VCaP (cell line): ENCODE measurements around the gene PTPRQ.
"Not testable (repeated sequence)": the region's sequence is repeated elsewhere in the genome, so short reads cannot be mapped to it uniquely, and the experiment has no call there.

ENCODE experiments used
- H3K27ac ChIP-seq: fragments of 450-650 bp; 2 replicates; pipeline ENCODE4 v1.5.1; 2017
- TF ChIP-seq, protein P1 (sequence below): fragments of 450-650 bp; conservative IDR thresholded peaks from 2 replicates; pipeline ENCODE4 v1.5.1; 2017; ENCODE audit warnings: mild to moderate bottlenecking, moderate library complexity

PTPRQ gene

DNA sequence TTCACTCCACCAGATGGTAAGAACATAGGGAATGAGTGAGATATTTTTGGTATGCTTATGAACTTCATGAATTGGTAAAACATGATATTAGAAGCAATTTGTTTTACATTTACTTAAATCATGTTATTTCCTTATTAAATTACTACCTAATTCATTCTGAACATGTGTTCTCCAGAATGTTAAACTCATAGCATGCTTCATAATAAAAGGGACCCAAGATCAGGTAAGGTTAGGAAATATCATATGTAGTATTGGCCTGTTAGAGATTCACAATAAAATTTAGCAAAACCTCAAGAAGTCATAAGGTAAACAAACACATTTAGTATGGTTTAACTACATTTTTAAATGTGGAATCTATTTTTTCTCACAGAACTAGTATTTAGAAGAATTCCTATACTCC, 28.2 kb downstream of the PTPRQ start:
- no peak overlapping the region for H3K27ac ChIP-seq
- TF ChIP-seq, protein P1, sequence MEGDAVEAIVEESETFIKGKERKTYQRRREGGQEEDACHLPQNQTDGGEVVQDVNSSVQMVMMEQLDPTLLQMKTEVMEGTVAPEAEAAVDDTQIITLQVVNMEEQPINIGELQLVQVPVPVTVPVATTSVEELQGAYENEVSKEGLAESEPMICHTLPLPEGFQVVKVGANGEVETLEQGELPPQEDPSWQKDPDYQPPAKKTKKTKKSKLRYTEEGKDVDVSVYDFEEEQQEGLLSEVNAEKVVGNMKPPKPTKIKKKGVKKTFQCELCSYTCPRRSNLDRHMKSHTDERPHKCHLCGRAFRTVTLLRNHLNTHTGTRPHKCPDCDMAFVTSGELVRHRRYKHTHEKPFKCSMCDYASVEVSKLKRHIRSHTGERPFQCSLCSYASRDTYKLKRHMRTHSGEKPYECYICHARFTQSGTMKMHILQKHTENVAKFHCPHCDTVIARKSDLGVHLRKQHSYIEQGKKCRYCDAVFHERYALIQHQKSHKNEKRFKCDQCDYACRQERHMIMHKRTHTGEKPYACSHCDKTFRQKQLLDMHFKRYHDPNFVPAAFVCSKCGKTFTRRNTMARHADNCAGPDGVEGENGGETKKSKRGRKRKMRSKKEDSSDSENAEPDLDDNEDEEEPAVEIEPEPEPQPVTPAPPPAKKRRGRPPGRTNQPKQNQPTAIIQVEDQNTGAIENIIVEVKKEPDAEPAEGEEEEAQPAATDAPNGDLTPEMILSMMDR, result no peak

DNA sequence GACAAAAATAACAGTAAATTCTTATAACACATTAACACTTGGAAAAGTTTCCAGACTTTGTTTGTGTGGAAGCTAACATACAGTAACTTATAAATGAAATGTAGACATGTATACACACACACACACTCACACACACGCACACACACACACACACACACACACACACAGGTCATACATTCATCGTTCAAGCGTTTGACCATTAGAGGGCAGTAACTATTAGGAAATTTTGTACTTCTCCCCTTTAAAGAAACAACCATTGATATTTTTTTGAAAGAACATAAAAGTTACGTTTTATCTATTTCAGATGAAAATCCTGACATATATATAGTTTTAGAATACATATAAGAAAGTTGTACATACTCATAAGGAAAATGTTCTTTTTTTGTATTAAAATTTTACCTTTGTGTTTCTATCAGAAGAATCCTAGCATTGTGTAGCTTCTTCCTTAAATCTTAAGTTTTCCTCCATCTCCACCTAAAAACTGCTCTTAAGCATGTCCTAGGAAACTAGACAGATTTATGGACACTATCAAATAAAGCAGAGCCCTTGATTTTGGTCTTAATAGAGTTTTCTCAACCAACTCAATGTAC, 29.0 kb downstream of the PTPRQ start:
- TF ChIP-seq, protein P1, result peak; percentile 80
- peak overlapping the region; percentile 30; the same call in 1 of the 2 replicates for H3K27ac ChIP-seq

DNA sequence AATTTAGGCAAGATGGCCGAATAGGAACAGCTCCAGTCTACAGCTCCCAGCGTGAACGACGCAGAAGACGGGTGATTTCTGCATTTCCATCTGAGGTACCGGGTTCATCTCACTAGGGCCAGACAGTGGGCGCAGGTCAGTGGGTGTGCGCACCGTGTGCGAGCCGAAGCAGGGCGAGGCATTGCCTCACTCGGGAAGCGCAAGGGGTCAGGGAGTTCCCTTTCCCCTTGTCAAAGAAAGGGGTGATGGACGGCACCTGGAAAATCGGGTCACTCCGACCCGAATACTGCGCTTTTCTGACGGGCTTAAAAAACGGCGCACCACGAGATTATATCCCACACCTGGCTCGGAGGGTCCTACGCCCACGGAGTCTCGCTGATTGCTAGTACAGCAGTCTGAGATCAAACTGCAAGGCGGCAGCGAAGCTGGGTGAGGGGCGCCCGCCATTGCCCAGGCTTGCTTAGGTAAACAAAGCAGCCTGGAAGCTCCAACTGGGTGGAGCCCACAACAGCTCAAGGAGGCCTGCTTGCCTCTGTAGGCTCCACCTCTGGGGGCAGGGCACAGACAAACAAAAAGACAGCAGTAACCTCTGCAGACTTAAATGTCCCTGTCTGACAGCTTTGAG, 33.6 kb downstream of the PTPRQ start:
- not testable (repeated sequence) for H3K27ac ChIP-seq

DNA sequence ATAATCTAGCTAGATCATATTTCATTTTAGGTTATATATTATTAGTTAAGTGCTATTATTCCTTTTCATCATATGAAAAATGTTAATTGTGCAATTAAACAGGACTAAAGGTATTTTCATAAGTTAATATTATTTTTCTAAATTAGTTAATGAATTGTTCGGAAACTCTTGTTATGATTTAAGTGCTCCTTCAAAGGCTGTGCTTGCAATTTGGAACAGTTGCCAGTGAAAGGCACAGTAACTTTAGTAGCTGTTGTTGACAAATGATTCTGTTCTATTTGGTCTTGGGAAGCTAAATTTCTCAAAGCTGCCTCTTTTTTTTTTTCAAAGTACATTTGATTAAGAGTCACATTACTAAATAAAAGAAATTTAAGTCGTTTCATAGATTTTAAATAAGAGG, 40.7 kb downstream of the PTPRQ start:
- TF ChIP-seq, protein P1, result no peak
- 0 out of 2 replicates have a peak overlapping the region, but pooled peaks have one; percentile 6 for H3K27ac ChIP-seq

DNA sequence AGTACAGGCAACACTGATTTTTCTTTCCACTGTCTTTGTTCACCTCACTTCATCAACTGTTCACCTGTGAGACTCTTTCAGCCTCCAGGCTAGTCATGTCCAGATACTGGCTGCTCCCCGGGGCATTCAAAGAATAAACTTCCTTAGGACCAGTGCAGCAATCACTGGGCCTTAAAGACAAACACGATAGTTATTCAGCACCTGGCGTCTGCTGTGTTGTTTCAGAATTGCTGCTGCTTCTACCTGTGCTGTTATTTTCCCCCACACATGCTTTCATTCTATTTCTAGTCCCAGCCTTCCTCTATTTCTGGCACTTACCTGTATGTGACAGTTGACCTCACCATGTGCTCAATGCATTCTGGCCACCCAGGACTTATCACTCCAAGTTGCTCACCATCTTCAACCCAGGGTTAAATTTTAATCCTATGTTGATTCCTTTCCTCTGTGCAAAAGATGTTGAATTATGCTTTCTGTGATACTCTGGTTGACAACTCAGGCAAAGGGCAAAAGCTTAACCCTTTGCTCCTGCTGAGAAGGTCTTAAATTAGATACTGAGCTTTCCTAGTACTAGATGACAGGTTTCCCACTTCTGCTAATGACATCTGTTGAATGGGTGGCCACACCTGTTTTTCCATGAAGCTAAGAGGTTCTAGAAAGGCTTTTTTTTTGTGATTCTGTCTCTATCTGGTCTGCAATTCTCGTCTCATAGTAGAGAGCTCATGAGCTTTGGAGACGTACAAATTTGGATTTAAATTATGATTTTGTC, 41.4 kb downstream of the PTPRQ start:
- peak overlapping the region; percentile 6; the same call in 1 of the 2 replicates for H3K27ac ChIP-seq
- TF ChIP-seq, protein P1, result no peak

DNA sequence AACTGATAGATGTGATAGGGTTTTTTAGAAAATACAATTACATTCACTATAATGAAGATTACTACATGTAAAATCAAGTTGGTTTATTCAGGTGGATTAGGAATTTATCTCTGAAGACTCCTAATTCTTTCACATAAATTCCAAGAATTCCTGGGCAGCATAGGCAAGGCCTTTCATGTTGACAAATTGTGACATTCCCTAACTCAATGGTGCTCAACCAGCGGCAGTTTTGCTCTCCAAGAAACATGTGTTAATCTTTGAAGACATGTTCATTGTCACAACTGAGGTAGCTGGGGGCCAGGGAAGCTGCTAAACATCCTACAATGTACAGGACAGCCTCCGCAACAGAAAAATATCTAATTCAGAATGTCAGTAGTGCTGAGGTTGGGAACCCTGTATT, 46.3 kb downstream of the PTPRQ start:
- TF ChIP-seq, protein P1, result no peak
- H3K27ac ChIP-seq, result no peak overlapping the region

DNA sequence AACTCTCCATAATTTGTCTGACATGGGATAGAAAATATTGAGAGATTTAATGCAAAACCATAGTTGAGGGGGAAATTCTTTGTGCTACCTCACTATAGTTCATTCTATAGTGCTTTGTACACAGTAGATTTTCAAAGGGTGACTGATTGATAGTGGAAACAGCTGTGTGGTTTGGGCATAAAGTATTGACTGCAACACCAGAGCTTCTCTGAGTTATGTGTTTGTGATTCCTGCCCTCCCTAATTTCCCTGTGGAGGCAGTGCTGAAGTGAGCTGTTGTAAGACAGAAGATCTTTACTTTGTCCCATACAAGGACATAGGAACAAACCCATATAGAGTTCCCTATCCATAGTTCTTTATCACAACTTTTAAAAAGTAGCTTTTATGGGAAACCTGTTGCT, 47.1 kb downstream of the PTPRQ start:
- TF ChIP-seq, protein P1, result no peak

More for the DNA sequence above, 47.1 kb downstream of the PTPRQ start:
- no peak overlapping the region for H3K27ac ChIP-seq
